ENCODE data around the gene DIP2B. TPM values are rescaled to one million over a fixed set of nuclear protein-coding genes. Genes with fewer than 3 reads are reported as not detected.

Gene DIP2B
- total and polyA plus RNA-seq, 2 of the 13 experiments (the other 11 are each of a cell fraction or from before 2014, with no cell fraction given): 32.1 to 35.8 TPM

GRCh38 chr12:50786498-50787231 lies 281.9 kb downstream of the DIP2B start (continued):
- TF ChIP-seq, protein P1, sequence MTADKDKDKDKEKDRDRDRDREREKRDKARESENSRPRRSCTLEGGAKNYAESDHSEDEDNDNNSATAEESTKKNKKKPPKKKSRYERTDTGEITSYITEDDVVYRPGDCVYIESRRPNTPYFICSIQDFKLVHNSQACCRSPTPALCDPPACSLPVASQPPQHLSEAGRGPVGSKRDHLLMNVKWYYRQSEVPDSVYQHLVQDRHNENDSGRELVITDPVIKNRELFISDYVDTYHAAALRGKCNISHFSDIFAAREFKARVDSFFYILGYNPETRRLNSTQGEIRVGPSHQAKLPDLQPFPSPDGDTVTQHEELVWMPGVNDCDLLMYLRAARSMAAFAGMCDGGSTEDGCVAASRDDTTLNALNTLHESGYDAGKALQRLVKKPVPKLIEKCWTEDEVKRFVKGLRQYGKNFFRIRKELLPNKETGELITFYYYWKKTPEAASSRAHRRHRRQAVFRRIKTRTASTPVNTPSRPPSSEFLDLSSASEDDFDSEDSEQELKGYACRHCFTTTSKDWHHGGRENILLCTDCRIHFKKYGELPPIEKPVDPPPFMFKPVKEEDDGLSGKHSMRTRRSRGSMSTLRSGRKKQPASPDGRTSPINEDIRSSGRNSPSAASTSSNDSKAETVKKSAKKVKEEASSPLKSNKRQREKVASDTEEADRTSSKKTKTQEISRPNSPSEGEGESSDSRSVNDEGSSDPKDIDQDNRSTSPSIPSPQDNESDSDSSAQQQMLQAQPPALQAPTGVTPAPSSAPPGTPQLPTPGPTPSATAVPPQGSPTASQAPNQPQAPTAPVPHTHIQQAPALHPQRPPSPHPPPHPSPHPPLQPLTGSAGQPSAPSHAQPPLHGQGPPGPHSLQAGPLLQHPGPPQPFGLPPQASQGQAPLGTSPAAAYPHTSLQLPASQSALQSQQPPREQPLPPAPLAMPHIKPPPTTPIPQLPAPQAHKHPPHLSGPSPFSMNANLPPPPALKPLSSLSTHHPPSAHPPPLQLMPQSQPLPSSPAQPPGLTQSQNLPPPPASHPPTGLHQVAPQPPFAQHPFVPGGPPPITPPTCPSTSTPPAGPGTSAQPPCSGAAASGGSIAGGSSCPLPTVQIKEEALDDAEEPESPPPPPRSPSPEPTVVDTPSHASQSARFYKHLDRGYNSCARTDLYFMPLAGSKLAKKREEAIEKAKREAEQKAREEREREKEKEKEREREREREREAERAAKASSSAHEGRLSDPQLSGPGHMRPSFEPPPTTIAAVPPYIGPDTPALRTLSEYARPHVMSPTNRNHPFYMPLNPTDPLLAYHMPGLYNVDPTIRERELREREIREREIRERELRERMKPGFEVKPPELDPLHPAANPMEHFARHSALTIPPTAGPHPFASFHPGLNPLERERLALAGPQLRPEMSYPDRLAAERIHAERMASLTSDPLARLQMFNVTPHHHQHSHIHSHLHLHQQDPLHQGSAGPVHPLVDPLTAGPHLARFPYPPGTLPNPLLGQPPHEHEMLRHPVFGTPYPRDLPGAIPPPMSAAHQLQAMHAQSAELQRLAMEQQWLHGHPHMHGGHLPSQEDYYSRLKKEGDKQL (CRISPR knock-in tag; IDR thresholded peaks at IDR 0.05; ENCODE audit: low read depth): no peak
- no peak for TF ChIP-seq MYNN (CRISPR knock-in tag; IDR thresholded peaks at IDR 0.05; ENCODE audit: low read depth)
- TF ChIP-seq, protein P2, sequence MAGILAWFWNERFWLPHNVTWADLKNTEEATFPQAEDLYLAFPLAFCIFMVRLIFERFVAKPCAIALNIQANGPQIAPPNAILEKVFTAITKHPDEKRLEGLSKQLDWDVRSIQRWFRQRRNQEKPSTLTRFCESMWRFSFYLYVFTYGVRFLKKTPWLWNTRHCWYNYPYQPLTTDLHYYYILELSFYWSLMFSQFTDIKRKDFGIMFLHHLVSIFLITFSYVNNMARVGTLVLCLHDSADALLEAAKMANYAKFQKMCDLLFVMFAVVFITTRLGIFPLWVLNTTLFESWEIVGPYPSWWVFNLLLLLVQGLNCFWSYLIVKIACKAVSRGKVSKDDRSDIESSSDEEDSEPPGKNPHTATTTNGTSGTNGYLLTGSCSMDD (CRISPR knock-in tag; IDR thresholded peaks at IDR 0.05): no peak
- no peak for TF ChIP-seq ESRRA (CRISPR knock-in tag; IDR thresholded peaks at IDR 0.05; ENCODE audit: low read depth)
- TF ChIP-seq LCORL (IDR thresholded peaks at IDR 0.05): 0 out of 2 replicates have a peak, but pooled peaks have one; percentile 20
- TF ChIP-seq LCORL (CRISPR knock-in tag; IDR thresholded peaks at IDR 0.05): no peak
- no peak for TF ChIP-seq FOSL1 (CRISPR knock-in tag; IDR thresholded peaks at IDR 0.05; ENCODE audit: borderline replicate concordance)
- TF ChIP-seq, protein P3, sequence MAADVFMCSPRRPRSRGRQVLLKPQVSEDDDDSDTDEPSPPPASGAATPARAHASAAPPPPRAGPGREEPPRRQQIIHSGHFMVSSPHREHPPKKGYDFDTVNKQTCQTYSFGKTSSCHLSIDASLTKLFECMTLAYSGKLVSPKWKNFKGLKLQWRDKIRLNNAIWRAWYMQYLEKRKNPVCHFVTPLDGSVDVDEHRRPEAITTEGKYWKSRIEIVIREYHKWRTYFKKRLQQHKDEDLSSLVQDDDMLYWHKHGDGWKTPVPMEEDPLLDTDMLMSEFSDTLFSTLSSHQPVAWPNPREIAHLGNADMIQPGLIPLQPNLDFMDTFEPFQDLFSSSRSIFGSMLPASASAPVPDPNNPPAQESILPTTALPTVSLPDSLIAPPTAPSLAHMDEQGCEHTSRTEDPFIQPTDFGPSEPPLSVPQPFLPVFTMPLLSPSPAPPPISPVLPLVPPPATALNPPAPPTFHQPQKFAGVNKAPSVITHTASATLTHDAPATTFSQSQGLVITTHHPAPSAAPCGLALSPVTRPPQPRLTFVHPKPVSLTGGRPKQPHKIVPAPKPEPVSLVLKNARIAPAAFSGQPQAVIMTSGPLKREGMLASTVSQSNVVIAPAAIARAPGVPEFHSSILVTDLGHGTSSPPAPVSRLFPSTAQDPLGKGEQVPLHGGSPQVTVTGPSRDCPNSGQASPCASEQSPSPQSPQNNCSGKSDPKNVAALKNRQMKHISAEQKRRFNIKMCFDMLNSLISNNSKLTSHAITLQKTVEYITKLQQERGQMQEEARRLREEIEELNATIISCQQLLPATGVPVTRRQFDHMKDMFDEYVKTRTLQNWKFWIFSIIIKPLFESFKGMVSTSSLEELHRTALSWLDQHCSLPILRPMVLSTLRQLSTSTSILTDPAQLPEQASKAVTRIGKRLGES (CRISPR knock-in tag; IDR thresholded peaks at IDR 0.05; ENCODE audit: borderline replicate concordance): no peak
- TF ChIP-seq ZNF549 (CRISPR knock-in tag; IDR thresholded peaks at IDR 0.05): no peak
- no peak for TF ChIP-seq ZNF468 (CRISPR knock-in tag; IDR thresholded peaks at IDR 0.05)
- TF ChIP-seq MLX (CRISPR knock-in tag; IDR thresholded peaks at IDR 0.05): no peak
- TF ChIP-seq HNRNPUL1 (IDR thresholded peaks at IDR 0.05; ENCODE audit: low read depth, low read length): no peak
- peak; percentile 58 for TF ChIP-seq CEBPB (IDR thresholded peaks at IDR 0.05; ENCODE audit: borderline replicate concordance, low read depth, low read length)
- peak; percentile 59; the same call in 1 of the 2 replicates for TF ChIP-seq HOMEZ (CRISPR knock-in tag; IDR thresholded peaks at IDR 0.05; ENCODE audit: low read depth)
- peak; percentile 26; the same call in 1 of the 2 replicates for TF ChIP-seq MED1 (CRISPR knock-in tag; IDR thresholded peaks at IDR 0.05)
- TF ChIP-seq IRF1 (CRISPR knock-in tag; IDR thresholded peaks at IDR 0.05; ENCODE audit: low read depth): no peak
- TF ChIP-seq HHEX (CRISPR knock-in tag; IDR thresholded peaks at IDR 0.05): no peak
